HEK293T (cell line): ENCODE measurements around the gene SPIRE2.
"Not testable (repeated sequence)": the region's sequence is repeated elsewhere in the genome, so short reads cannot be mapped to it uniquely, and the experiment has no call there.

Source experiments
- CTCF ChIA-PET: fragments of 350-600 bp; formaldehyde crosslinking; extraction: SDS; loops from one replicate; lab custom pipeline; 2021; ENCODE audit warnings: antibody characterized with exemption, inconsistent platforms; lab: Yijun Ruan, JAX
- POLR2A ChIA-PET: fragments of 350-600 bp; formaldehyde crosslinking; extraction: SDS; loops from one replicate; lab custom pipeline; 2020; ENCODE audit warnings: antibody characterized with exemption, inconsistent platforms; lab: Yijun Ruan, JAX
- DNase-seq: peaks from one replicate; pipeline ENCODE4 v3.0.0; 2012; ENCODE audit warnings: mixed read lengths; ENCODE audit errors: extremely low spot score
- ARNT ChIP-seq: fragments of 450-650 bp; IDR thresholded peaks from 2 replicates; pipeline ENCODE4 v1.6.1; 2017; ENCODE audit warnings: mild to moderate bottlenecking
- BHLHE40 ChIP-seq: fragments of 450-650 bp; IDR thresholded peaks from 2 replicates; pipeline ENCODE4 v1.6.1; 2016; ENCODE audit warnings: mild to moderate bottlenecking, moderate library complexity, borderline replicate concordance
- CTBP1 ChIP-seq: fragments of 450-650 bp; IDR thresholded peaks from 2 replicates; pipeline ENCODE4 v1.6.1; 2016; ENCODE audit warnings: borderline replicate concordance
- ELF4 ChIP-seq: fragments of 450-650 bp; IDR thresholded peaks from 2 replicates; pipeline ENCODE4 v1.6.1; 2017; ENCODE audit warnings: antibody characterized with exemption
- FOXA1 ChIP-seq: fragments of 450-650 bp; IDR thresholded peaks from 2 replicates; pipeline ENCODE4 v1.6.1; 2016; ENCODE audit warnings: mild to moderate bottlenecking
- FOXK2 ChIP-seq: fragments of 450-650 bp; IDR thresholded peaks from 2 replicates; pipeline ENCODE4 v1.6.1; 2016; ENCODE audit warnings: mild to moderate bottlenecking
- FOXM1 ChIP-seq: fragments of 450-650 bp; IDR thresholded peaks from 2 replicates; pipeline ENCODE4 v1.6.1; 2017; ENCODE audit warnings: mild to moderate bottlenecking, borderline replicate concordance
- HDGF ChIP-seq: fragments of 450-650 bp; IDR thresholded peaks from 2 replicates; pipeline ENCODE4 v1.6.1; 2017; ENCODE audit warnings: antibody characterized with exemption, borderline replicate concordance
- L3MBTL2 ChIP-seq: fragments of 450-650 bp; conservative IDR thresholded peaks from 2 replicates; pipeline ENCODE4 v1.6.1; 2016; ENCODE audit warnings: mild to moderate bottlenecking
- LEF1 ChIP-seq: fragments of 450-650 bp; IDR thresholded peaks from 2 replicates; pipeline ENCODE4 v1.6.1; 2017; ENCODE audit warnings: mild to moderate bottlenecking, borderline replicate concordance
- NFRKB ChIP-seq: fragments of 450-650 bp; IDR thresholded peaks from 2 replicates; pipeline ENCODE4 v1.6.1; 2016; ENCODE audit warnings: mild to moderate bottlenecking, moderate library complexity
- SP1 ChIP-seq: fragments of 450-650 bp; IDR thresholded peaks from 2 replicates; pipeline ENCODE4 v1.6.1; 2017
- SUZ12 ChIP-seq: fragments of 450-650 bp; IDR thresholded peaks from 2 replicates; pipeline ENCODE4 v1.6.1; 2016; ENCODE audit warnings: mild to moderate bottlenecking
- TARDBP ChIP-seq: fragments of 450-650 bp; IDR thresholded peaks from 2 replicates; pipeline ENCODE4 v1.6.1; 2016
- ZNF384 ChIP-seq: fragments of 450-650 bp; IDR thresholded peaks from 2 replicates; pipeline ENCODE4 v1.6.1; 2016
- TF ChIP-seq, protein P1 (sequence below): fragments of 450-650 bp; IDR thresholded peaks from 2 replicates; pipeline ENCODE4 v1.6.1; 2016

The SPIRE2 gene

DNA sequence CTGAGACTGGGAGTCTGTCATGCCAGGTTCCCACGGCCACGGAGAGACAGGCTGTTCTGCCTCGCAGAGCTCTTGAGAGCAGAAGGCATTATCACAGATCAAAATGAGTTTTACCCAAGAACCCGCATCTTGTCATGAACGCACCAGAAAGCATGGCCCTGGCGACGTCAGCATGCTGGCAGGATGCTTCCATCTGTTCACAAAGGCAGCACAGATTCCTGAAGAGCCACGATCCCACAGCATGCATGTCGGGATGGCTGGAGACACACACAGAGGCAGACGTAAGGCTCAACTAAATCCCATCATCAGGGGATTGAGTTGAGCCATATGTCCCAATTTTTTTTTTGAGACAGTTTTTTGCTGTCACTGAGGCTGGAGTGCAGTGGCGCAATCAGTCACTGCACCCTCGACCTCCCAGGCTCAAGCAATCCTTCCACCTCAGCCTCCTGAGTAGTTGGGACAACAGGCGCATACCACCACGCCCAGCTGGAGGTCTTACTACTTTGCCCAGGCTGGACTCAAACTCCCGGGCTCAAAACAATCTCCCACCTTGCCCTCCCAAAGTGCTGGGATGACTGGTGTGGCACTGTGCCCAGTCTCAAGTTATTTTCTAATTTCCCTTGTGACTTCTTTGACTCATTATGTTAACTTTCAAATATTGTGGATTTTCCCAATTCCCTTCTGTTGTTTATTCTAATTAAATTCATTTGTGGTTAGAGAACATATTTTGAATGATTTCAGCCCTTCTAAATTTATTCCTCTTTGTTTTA lies 23.0 kb upstream of the SPIRE2 start:
- CTCF ChIA-PET = no interaction called here
- POLR2A ChIA-PET = no interaction called here
- DNase-seq = no peak
- no peak for TF ChIP-seq ZNF384
- no peak for TF ChIP-seq HDGF
- TF ChIP-seq SUZ12 = no peak

DNA sequence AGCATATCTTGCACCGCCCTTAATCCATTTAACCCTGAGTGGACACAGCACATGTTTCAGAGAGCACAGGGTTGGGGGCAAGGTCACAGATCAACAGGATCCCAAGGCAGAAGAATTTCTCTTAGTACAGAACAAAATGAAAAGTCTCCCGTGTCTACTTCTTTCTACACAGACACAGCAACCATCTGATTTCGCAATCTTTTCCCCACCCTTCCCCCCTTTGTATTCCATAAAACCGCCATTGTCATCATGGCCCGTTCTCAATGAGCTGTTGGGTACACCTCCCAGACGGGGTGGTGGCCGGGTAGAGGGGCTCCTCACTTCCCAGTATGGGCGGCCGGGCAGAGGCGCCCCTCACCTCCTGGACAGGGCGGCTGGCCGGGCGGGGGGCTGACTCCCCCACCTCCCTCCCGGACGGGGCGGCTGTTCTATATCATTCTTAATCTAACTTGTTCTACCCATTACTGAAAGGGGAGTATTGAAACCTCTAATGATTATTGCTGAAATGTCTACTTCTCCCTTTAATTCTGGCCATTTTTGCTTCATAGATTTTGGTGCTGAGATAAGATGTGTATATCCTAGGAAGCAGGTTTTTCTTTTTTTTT lies 21.6 kb upstream of the SPIRE2 start:
- POLR2A ChIA-PET, CTCF ChIA-PET, DNase-seq: not testable (repeated sequence)

DNA sequence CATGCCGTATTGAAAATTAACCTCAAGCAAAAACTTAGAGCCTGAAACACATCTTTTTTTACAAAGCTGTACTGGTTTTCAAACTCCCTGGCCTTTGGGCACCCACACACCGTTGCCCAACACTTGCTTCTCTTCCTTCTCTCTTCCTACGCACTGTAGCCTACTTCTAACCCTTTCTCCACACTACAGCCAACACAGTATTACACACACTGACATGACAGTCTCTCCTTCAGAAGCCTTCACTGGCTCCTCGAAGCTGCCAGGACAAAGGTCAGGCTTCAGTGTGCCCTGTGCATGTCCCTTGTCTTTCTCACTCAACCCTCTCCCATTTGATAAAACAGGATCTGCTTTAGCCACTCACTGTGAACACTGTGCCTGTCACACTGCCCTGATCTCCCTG lies 19.8 kb upstream of the SPIRE2 start:
- DNase-seq = no peak
- CTCF ChIA-PET = interaction anchor here (0.7 kb wide), 1 partner anchor 76 kb away, joined by 7 read pairs; no protein-coding TSS in a partner anchor
- no peak for TF ChIP-seq LEF1
- TF ChIP-seq L3MBTL2 = no peak
- TF ChIP-seq FOXA1 = no peak
- TF ChIP-seq NFRKB = no peak
- TF ChIP-seq, protein P1, sequence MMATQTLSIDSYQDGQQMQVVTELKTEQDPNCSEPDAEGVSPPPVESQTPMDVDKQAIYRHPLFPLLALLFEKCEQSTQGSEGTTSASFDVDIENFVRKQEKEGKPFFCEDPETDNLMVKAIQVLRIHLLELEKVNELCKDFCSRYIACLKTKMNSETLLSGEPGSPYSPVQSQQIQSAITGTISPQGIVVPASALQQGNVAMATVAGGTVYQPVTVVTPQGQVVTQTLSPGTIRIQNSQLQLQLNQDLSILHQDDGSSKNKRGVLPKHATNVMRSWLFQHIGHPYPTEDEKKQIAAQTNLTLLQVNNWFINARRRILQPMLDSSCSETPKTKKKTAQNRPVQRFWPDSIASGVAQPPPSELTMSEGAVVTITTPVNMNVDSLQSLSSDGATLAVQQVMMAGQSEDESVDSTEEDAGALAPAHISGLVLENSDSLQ = no peak
- TF ChIP-seq TARDBP = no peak
- no peak for TF ChIP-seq BHLHE40
- TF ChIP-seq HDGF = no peak
- TF ChIP-seq FOXM1 = no peak
- TF ChIP-seq SUZ12 = no peak
- no peak for TF ChIP-seq ARNT
- no peak for TF ChIP-seq SP1
- TF ChIP-seq ZNF384 = no peak
- TF ChIP-seq ELF4 = no peak
- TF ChIP-seq CTBP1 = no peak
- no peak for TF ChIP-seq FOXK2
- POLR2A ChIA-PET = no interaction called here

DNA sequence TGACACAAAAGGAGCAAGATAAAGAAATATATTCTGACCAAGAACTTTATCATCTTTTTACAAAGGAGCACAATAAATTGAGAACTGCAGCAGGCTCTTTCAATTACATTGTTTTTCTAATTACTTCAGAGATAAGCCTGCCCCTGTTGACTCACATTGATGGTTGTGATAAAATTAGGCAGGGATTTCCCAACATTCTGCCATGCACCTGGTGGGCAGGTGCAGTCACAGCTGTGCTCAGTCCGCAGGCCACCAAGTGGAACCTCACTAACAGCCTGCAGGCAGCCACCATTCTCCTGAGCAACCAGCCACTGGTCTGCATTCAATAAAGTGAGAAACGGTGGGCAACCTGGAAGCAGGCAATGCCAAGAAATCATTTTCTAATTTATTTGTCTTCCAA lies 17.0 kb upstream of the SPIRE2 start:
- POLR2A ChIA-PET = no interaction called here
- CTCF ChIA-PET = interaction anchor here (1.1 kb wide), 1 partner anchor 50 kb away, joined by 4 read pairs; no protein-coding TSS in a partner anchor
- TF ChIP-seq ELF4 = no peak
- TF ChIP-seq HDGF = no peak
- no peak for TF ChIP-seq ZNF384
- TF ChIP-seq FOXM1 = no peak
- TF ChIP-seq FOXA1 = no peak
- no peak for TF ChIP-seq FOXK2
- no peak for TF ChIP-seq L3MBTL2
- DNase-seq = no peak

DNA sequence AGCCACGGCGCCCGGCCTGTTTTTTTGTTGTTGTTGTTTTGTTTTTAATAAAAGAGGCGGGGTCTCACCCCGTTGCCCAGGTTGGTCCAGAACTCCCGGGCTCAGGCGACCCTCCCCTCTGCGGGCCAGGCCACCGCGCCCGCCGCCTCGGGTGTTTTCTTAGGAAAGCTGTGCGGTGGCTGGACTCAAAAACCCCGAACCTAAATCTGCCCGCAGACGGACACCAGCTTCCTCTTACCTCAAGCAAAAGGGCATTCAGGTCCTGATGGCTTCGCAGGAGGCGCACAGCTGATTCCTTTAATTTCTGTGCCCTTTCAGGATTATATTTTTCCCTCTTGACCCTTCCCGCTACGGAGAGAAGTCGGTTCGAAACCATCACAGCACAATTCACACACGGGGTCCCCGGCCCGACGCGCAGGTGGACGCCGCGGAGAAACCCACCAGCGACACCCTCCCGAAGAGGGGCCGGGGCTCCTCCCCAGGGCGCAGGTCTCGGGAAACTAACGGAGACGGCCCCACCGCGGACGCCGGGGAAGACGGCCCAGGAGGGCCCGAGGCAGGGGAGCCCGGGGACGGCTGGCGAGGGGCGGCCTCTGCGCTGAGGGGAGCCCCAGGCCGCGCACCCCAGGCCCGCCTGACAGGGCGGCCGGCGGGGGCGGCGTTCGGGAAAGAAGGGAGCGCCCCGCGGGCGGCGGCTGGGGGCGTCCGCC lies 12.5 kb upstream of the SPIRE2 start:
- CTCF ChIA-PET = interaction anchor here (1.6 kb wide), 1 partner anchor 44 kb away, joined by 3 read pairs; no protein-coding TSS in a partner anchor
- no peak for TF ChIP-seq NFRKB
- no peak for TF ChIP-seq FOXK2
- no peak for TF ChIP-seq ZNF384
- no peak for TF ChIP-seq FOXA1
- TF ChIP-seq BHLHE40 = no peak
- no peak for TF ChIP-seq SUZ12
- TF ChIP-seq LEF1 = no peak
- TF ChIP-seq, protein P1 = no peak
- TF ChIP-seq CTBP1 = no peak
- no peak for TF ChIP-seq SP1
- no peak for TF ChIP-seq TARDBP
- TF ChIP-seq FOXM1 = no peak
- TF ChIP-seq HDGF = no peak
- TF ChIP-seq ARNT = no peak
- TF ChIP-seq L3MBTL2 = no peak
- no peak for TF ChIP-seq ELF4
- POLR2A ChIA-PET = interaction anchor here (1.0 to 1.4 kb wide), 5 partner anchors 12 to 58 kb away, joined by 3 to 7 read pairs (median 4); partner anchors contain the start of genes SPIRE2 and TCF25
- DNase-seq = no peak

DNA sequence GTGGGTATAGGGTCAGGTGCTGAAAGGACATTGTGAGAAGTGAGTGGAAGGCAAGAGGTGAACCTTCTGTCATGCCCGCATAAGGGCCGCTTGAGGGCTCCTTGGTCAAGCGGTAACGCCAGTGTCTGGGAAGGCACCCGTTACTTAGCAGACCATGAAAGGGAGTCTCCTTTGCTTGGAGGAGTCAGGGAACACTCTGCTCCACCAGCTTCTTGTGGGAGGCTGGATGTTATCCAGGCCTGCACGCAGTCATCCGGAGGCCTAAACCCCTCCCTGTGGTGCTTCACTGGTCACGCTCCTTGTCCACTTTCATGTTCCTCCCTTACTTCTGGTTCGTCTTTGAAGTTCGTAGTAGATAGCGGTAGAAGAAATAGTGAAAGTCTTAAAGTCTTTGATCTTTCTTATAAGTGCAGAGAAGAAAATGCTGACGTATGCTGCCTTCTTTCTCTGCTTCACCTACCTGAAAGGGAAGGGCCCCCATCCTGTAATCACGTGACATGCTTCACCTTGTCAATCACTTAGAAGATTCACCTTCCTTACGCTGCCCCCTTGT lies 9.3 kb upstream of the SPIRE2 start:
- CTCF ChIA-PET, DNase-seq: not testable (repeated sequence)
- POLR2A ChIA-PET = interaction anchor here (0.9 to 1.2 kb wide), 2 partner anchors 8 to 10 kb away, joined by 3 to 4 read pairs; partner anchors contain the start of gene SPIRE2

DNA sequence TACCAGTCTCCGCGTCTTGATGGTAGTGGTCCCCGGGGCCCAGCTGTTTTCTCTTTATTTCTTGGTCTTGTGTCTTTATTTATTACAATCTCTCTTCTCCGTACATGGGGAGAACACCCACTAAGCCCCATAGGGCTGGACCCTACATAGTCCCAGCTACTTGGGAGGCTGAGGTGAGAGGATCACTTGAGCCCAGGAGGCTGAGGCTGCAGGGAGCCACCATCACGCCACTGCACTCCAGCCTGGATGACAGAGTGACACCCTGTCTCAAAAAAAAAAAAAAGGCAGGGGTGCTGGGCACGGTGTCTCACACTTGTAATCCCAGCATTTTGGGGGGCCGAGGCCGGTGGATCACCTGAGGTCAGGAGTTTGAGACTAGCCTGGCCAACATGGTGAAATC lies 8.8 kb upstream of the SPIRE2 start:
- CTCF ChIA-PET, DNase-seq: not testable (repeated sequence)
- POLR2A ChIA-PET = interaction anchor here (0.9 kb wide), 1 partner anchor 9 kb away, joined by 3 read pairs; the partner anchor contains the start of gene SPIRE2
